ENCODE measurements around the gene ZNF791. TPM values are rescaled to one million over a fixed set of nuclear protein-coding genes. Genes with fewer than 3 reads are reported as not detected.

The ZNF791 gene
- total and polyA plus RNA-seq, 4 donors, result 3.1 to 10.3 (median 7.0) TPM

DNA sequence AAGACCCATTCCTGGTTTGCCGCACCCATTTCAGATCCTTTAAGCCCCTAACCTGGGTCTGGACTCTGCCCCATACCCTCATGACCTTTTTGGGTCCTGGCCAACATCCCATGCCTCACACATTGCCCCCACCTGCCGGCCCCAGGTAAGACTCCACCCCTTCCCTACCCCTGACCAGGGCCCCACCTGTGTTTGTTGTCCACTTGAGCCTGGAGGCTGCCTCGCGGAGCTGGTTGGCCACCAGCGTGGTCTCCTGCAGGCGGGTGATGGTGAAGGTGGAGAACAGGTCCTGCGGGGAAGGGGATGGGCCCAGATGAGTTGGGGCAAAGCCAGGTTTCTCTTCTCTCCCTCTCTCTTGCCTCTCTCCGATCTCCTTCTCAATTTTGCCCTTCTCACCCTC lies 36.3 kb downstream of the ZNF791 start (continued):
- TF ChIP-seq HNF4A (conservative IDR thresholded peaks at IDR 0.05), result no peak
- TF ChIP-seq SP1 (IDR thresholded peaks at IDR 0.05), result no peak
- no peak for TF ChIP-seq FOXA1 (IDR thresholded peaks at IDR 0.05)
- TF ChIP-seq, protein P1, sequence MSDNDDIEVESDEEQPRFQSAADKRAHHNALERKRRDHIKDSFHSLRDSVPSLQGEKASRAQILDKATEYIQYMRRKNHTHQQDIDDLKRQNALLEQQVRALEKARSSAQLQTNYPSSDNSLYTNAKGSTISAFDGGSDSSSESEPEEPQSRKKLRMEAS (IDR thresholded peaks at IDR 0.05), result no peak
- TF ChIP-seq EGR1 (IDR thresholded peaks at IDR 0.05; ENCODE audit: low read depth in 2 of 2), result no peak
- no peak for TF ChIP-seq TAF1 (conservative IDR thresholded peaks at IDR 0.05)
- TF ChIP-seq GABPA (IDR thresholded peaks at IDR 0.05 in 1 of 2, conservative IDR thresholded peaks at IDR 0.05 in 1 of 2), result no peak
- TF ChIP-seq, protein P2, sequence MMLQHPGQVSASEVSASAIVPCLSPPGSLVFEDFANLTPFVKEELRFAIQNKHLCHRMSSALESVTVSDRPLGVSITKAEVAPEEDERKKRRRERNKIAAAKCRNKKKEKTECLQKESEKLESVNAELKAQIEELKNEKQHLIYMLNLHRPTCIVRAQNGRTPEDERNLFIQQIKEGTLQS (IDR thresholded peaks at IDR 0.05), result no peak
- TF ChIP-seq HNF4G (IDR thresholded peaks at IDR 0.05), result no peak

DNA sequence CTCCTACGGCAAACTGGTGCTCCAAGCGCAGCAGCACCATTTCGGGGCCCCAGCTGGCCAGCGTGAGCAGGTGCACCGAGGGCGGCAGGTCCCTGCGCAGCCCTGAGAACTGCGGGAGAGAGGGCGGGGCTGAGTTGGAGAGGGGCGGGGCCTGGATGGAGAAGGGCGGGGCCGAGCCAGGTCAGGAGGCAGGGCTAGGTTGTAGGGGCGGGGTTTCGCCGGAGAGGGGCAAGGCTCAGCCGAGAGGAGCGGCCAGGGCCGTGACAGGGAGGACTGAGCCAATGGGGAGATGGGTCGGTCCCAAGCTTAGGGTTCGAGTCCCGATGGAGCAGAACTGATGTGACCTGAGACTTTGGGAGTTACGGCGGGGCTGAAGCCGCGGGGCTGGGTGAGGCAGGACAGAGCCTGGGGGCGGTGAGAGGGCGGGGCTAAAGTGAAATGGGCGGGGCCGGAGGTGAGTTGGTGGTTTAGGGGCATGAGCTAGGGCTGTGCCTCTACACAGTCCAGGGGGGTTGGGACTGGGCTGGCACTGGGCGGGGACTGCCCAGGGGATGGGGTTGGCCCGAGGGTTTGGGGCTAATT lies 36.9 kb downstream of the ZNF791 start:
- Histone ChIP-seq H3K27me3 (ENCODE audit: control insufficient read depth in 4 of 4, insufficient read depth in 4 of 4, low read length in 3 of 4) (no peaks in the 10 kb centered on the region), H3K4me3 (ENCODE audit: low read depth in 1 of 3, low read length in 3 of 3) (peak overlapping the region in 1 of 3 donors; percentile 18), H3K9ac (ENCODE audit: low read depth in 1 of 2, low read length in 2 of 2) (no peak overlapping the region), H3K4me1 (ENCODE audit: control insufficient read depth in 4 of 4, insufficient read depth in 4 of 4, low read length in 3 of 4) (peaks cover 5 to 8% (median 6%) of the 10 kb centered on the region in 4 donors), H3K36me3 (ENCODE audit: control insufficient read depth in 4 of 4, insufficient read depth in 3 of 4, low read depth in 1 of 4, low read length in 3 of 4) (peaks cover 0 to 4% (median 0%) of the 10 kb centered on the region in 4 donors), H3K9me3 (ENCODE audit: control insufficient read depth in 4 of 4, low read length in 3 of 4) (no peaks in the 10 kb centered on the region), H3K27ac (ENCODE audit: low read depth in 1 of 2, low read length in 2 of 2) (no peak overlapping the region)
- peak; percentile 86 for DNase-seq (ENCODE audit: low spot score)
- TF ChIP-seq, protein P3, sequence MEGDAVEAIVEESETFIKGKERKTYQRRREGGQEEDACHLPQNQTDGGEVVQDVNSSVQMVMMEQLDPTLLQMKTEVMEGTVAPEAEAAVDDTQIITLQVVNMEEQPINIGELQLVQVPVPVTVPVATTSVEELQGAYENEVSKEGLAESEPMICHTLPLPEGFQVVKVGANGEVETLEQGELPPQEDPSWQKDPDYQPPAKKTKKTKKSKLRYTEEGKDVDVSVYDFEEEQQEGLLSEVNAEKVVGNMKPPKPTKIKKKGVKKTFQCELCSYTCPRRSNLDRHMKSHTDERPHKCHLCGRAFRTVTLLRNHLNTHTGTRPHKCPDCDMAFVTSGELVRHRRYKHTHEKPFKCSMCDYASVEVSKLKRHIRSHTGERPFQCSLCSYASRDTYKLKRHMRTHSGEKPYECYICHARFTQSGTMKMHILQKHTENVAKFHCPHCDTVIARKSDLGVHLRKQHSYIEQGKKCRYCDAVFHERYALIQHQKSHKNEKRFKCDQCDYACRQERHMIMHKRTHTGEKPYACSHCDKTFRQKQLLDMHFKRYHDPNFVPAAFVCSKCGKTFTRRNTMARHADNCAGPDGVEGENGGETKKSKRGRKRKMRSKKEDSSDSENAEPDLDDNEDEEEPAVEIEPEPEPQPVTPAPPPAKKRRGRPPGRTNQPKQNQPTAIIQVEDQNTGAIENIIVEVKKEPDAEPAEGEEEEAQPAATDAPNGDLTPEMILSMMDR (IDR thresholded peaks at IDR 0.05; ENCODE audit: low read depth, low read length, missing input control), result no peak
- peak; percentile 7 for TF ChIP-seq SP1 (IDR thresholded peaks at IDR 0.05)
- 28% methylated on average over 31 of the region's 31 CpGs for WGBS

DNA sequence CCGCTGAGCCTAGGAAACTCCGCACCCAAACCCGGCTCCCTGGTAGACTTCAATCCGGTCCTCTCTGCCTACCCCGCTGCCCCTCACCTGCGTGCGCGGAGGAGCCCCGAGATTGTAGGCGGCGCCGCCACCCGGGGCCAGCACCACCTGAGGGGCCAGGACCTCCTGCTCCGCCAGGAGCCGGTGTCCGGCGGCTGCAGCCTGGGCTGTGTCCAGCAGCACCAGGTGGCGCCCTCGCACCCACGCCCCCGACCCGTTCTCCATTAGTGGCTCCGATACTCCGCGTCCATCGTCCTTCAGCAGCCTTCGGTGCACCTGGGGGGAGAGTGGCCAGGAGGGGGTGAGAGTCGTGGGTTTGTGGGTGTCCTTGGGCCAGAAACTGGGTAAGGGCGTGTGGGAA lies 37.4 kb downstream of the ZNF791 start:
- H3K27me3 ChIP-seq (ENCODE audit: control insufficient read depth in 4 of 4, insufficient read depth in 4 of 4, low read length in 3 of 4), result no peaks in the 10 kb centered on the region
- no peak overlapping the region for H3K9ac ChIP-seq (ENCODE audit: low read depth in 1 of 2, low read length in 2 of 2)
- no peaks in the 10 kb centered on the region for H3K9me3 ChIP-seq (ENCODE audit: control insufficient read depth in 4 of 4, low read length in 3 of 4)
- H3K4me3 ChIP-seq (ENCODE audit: low read depth in 1 of 3, low read length in 3 of 3), result peak overlapping the region in 1 of 3 donors; percentile 18
- no peak overlapping the region for H3K27ac ChIP-seq (ENCODE audit: low read depth in 1 of 2, low read length in 2 of 2)
- 25% methylated on average over 29 of the region's 29 CpGs for WGBS
- peaks cover 0 to 4% (median 0%) of the 10 kb centered on the region in 4 donors for H3K36me3 ChIP-seq (ENCODE audit: control insufficient read depth in 4 of 4, insufficient read depth in 3 of 4, low read depth in 1 of 4, low read length in 3 of 4)
- peak; percentile 43 for DNase-seq (ENCODE audit: low spot score)
- H3K4me1 ChIP-seq (ENCODE audit: control insufficient read depth in 4 of 4, insufficient read depth in 4 of 4, low read length in 3 of 4), result peaks cover 5 to 8% (median 6%) of the 10 kb centered on the region in 4 donors
- TF ChIP-seq SP1 (IDR thresholded peaks at IDR 0.05) (no peak), RAD21 (IDR thresholded peaks at IDR 0.05) (peak in 1 of 2 donors; percentile 24), JUND (IDR thresholded peaks at IDR 0.05) (no peak), FOXA2 (IDR thresholded peaks at IDR 0.05) (no peak), HNF4G (IDR thresholded peaks at IDR 0.05) (no peak)
- TF ChIP-seq, protein P1 (IDR thresholded peaks at IDR 0.05), result no peak
- TF ChIP-seq, protein P4, sequence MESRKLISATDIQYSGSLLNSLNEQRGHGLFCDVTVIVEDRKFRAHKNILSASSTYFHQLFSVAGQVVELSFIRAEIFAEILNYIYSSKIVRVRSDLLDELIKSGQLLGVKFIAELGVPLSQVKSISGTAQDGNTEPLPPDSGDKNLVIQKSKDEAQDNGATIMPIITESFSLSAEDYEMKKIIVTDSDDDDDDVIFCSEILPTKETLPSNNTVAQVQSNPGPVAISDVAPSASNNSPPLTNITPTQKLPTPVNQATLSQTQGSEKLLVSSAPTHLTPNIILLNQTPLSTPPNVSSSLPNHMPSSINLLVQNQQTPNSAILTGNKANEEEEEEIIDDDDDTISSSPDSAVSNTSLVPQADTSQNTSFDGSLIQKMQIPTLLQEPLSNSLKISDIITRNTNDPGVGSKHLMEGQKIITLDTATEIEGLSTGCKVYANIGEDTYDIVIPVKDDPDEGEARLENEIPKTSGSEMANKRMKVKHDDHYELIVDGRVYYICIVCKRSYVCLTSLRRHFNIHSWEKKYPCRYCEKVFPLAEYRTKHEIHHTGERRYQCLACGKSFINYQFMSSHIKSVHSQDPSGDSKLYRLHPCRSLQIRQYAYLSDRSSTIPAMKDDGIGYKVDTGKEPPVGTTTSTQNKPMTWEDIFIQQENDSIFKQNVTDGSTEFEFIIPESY (IDR thresholded peaks at IDR 0.05), result no peak
- TF ChIP-seq, protein P3 (IDR thresholded peaks at IDR 0.05; ENCODE audit: low read depth, low read length, missing input control), result peak; percentile 10
